Body of pancreas (tissue), 4 donors: Measurements from ENCODE around the gene RAB5B.
"Not testable (repeated sequence)": the region's sequence is repeated elsewhere in the genome, so short reads cannot be mapped to it uniquely, and the experiment has no call there.

Experiments used
- POLR2A ChIP-seq, 3 donors: fragments of 450-650 bp; IDR thresholded peaks; one replicate each; pipeline ENCODE4 v1.6.1; 2016; ENCODE audit warnings: antibody characterized with exemption in 3 of 3, mild to moderate bottlenecking in 2 of 3
- TF ChIP-seq, protein P1 (sequence below), 7 experiments: fragments of 450-650 bp in 4 of 7; fragments of 200-600 bp in 3 of 7; sonication (generic) in 3 of 7; IDR thresholded peaks; one replicate each; pipeline ENCODE4 v1.5.1; 2016 to 2019; ENCODE audit warnings: antibody characterized with exemption in 7 of 7

DNA sequence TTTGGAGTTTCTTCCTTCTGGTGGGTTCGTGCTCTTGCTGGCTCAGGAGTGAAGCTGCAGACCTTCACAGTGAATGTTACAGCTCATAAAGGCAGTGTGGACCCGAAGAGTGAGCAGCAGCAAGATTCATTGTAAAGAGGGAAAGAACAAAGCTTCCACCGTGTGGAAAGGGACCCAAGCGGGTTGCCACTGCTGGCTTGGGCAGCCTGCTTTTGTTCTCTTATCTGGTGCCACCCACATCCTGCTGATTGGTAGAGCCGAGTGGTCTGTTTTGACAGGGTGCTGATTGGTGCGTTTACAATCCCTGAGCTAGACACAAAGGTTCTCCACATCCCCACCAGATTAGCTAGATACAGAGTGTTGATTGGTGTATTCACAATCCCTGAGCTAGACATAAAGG is 25.6 kb downstream of the RAB5B start:
- TF ChIP-seq, protein P1, sequence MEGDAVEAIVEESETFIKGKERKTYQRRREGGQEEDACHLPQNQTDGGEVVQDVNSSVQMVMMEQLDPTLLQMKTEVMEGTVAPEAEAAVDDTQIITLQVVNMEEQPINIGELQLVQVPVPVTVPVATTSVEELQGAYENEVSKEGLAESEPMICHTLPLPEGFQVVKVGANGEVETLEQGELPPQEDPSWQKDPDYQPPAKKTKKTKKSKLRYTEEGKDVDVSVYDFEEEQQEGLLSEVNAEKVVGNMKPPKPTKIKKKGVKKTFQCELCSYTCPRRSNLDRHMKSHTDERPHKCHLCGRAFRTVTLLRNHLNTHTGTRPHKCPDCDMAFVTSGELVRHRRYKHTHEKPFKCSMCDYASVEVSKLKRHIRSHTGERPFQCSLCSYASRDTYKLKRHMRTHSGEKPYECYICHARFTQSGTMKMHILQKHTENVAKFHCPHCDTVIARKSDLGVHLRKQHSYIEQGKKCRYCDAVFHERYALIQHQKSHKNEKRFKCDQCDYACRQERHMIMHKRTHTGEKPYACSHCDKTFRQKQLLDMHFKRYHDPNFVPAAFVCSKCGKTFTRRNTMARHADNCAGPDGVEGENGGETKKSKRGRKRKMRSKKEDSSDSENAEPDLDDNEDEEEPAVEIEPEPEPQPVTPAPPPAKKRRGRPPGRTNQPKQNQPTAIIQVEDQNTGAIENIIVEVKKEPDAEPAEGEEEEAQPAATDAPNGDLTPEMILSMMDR (IDR thresholded peaks at IDR 0.05): not testable (repeated sequence)
- TF ChIP-seq POLR2A (IDR thresholded peaks at IDR 0.05): not testable (repeated sequence)
